Measurements from ENCODE around the gene CIB4.

- no peak for TF ChIP-seq FOXA1 (IDR thresholded peaks at IDR 0.05; ENCODE audit: borderline replicate concordance)
- TF ChIP-seq SMC3 (conservative IDR thresholded peaks at IDR 0.05; ENCODE audit: insufficient read depth, low read depth, low read length), result no peak
- TF ChIP-seq MEF2A (IDR thresholded peaks at IDR 0.05; ENCODE audit: control insufficient read depth, low read depth, low read length), result no peak
- no peak for TF ChIP-seq GMEB1 (CRISPR knock-in tag; IDR thresholded peaks at IDR 0.05)
- no peak for TF ChIP-seq ELK1 (CRISPR knock-in tag; IDR thresholded peaks at IDR 0.05)
- TF ChIP-seq ZNF239 (CRISPR knock-in tag; IDR thresholded peaks at IDR 0.05), result no peak
- TF ChIP-seq, protein P1, sequence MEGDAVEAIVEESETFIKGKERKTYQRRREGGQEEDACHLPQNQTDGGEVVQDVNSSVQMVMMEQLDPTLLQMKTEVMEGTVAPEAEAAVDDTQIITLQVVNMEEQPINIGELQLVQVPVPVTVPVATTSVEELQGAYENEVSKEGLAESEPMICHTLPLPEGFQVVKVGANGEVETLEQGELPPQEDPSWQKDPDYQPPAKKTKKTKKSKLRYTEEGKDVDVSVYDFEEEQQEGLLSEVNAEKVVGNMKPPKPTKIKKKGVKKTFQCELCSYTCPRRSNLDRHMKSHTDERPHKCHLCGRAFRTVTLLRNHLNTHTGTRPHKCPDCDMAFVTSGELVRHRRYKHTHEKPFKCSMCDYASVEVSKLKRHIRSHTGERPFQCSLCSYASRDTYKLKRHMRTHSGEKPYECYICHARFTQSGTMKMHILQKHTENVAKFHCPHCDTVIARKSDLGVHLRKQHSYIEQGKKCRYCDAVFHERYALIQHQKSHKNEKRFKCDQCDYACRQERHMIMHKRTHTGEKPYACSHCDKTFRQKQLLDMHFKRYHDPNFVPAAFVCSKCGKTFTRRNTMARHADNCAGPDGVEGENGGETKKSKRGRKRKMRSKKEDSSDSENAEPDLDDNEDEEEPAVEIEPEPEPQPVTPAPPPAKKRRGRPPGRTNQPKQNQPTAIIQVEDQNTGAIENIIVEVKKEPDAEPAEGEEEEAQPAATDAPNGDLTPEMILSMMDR (IDR thresholded peaks at IDR 0.05 in 2 of 3, conservative IDR thresholded peaks at IDR 0.05 in 1 of 3; ENCODE audit: insufficient read depth in 2 of 3, low read depth in 1 of 3, low read length in 3 of 3), result no peak
- TF ChIP-seq ZNF589 (CRISPR knock-in tag; IDR thresholded peaks at IDR 0.05; ENCODE audit: low read depth), result no peak
- TF ChIP-seq TOE1 (IDR thresholded peaks at IDR 0.05; ENCODE audit: borderline replicate concordance), result no peak
- TF ChIP-seq TOE1 (CRISPR knock-in tag; IDR thresholded peaks at IDR 0.05; ENCODE audit: borderline replicate concordance, low read depth), result no peak
- no peak for TF ChIP-seq PRDM10 (IDR thresholded peaks at IDR 0.05; ENCODE audit: partially characterized antibody)
- no peak for TF ChIP-seq BACH1 (tag; IDR thresholded peaks at IDR 0.05)
- no peak for TF ChIP-seq ZNF76 (CRISPR knock-in tag; IDR thresholded peaks at IDR 0.05; ENCODE audit: borderline replicate concordance)
- TF ChIP-seq TSHZ1 (CRISPR knock-in tag; IDR thresholded peaks at IDR 0.05), result no peak
- no peak for TF ChIP-seq EP300 (IDR thresholded peaks at IDR 0.05; ENCODE audit: low read length)
These were observed 33.5 kb downstream of the CIB4 start for GRCh38 chr2:26607698-26608097.
